ENCODE data around the gene C1orf146.
"Not testable (repeated sequence)": the region's sequence is repeated elsewhere in the genome, so short reads cannot be mapped to it uniquely, and the experiment has no call there.

The C1orf146 gene

GRCh38 chr1:92274939-92275338 lies 57.2 kb downstream of the C1orf146 start:
- no peak for DNase-seq (ENCODE audit: low spot score)

DNA sequence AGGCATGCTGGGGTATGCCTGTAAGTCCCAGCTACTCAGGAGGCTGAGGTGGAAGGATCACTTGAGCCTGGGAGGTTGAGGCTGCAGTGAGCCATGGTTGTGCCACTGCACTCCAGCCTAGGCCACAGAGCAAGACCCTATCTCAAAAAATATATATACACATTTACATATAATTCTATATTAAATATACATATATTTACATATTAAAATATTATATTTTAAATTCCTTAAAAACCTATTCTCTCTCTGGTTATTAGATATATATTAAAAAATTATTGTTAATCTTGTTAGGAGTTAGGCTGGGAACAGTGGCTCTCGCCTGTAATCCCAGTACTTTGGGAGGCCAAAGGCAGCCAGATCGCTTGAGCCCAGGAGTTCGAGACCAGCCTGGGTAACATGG lies 58.4 kb downstream of the C1orf146 start:
- no peak for DNase-seq (ENCODE audit: low spot score)

GRCh38 chr1:92277105-92277723 lies 59.5 kb downstream of the C1orf146 start:
- peak; percentile 65 for DNase-seq (ENCODE audit: low spot score)

DNA sequence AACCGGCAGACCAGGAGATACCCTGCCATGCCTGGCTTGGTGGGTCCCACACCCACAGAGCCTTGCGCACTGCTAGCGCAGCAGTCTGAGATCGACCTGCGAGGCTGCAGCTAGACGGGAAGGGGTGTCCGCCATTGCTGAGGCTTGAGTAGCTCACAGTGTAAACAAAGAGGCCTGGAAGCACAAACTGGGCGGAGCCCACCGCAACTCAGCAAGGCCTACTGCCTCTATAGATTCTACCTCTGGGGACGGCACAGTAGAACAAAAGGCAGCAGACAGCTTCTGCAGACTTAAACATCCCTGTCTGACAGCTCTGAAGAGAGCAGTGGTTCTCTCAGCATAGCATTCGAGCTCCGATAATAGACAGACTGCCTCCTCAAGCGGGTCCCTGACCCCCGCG lies 62.1 kb downstream of the C1orf146 start:
- not testable (repeated sequence) for DNase-seq (ENCODE audit: low spot score)

GRCh38 chr1:92281411-92281810 lies 63.7 kb downstream of the C1orf146 start:
- DNase-seq (ENCODE audit: low spot score) = not testable (repeated sequence)

- DNase-seq (ENCODE audit: low spot score) = peak; percentile 72
Observed at GRCh38 chr1:92291372-92291999, 73.8 kb downstream of the C1orf146 start.
